Sigmoid colon (tissue), 4 donors: ENCODE data around the gene SLC25A34.

ENCODE experiments used
- POLR2A ChIP-seq, 2 donors: fragments of 450-650 bp; IDR thresholded peaks; one replicate each; pipeline ENCODE4 v1.6.1; 2016; ENCODE audit warnings: antibody characterized with exemption in 2 of 2, mild to moderate bottlenecking in 2 of 2, moderate library complexity in 2 of 2
- POLR2AphosphoS5 ChIP-seq, 4 donors: sonication (generic); formaldehyde crosslinking; IDR thresholded peaks; one replicate each; pipeline ENCODE4 v1.6.1; 2017; ENCODE audit warnings: antibody characterized with exemption in 4 of 4
- TF ChIP-seq, protein P1 (sequence below), 4 experiments: fragments of 450-650 bp in 3 of 4; fragments of 200-600 bp in 1 of 4; IDR thresholded peaks; one replicate each; pipeline ENCODE4 v1.5.1; 2016 to 2019; ENCODE audit warnings: antibody characterized with exemption in 4 of 4, mild to moderate bottlenecking in 3 of 4, moderate library complexity in 2 of 4

DNA sequence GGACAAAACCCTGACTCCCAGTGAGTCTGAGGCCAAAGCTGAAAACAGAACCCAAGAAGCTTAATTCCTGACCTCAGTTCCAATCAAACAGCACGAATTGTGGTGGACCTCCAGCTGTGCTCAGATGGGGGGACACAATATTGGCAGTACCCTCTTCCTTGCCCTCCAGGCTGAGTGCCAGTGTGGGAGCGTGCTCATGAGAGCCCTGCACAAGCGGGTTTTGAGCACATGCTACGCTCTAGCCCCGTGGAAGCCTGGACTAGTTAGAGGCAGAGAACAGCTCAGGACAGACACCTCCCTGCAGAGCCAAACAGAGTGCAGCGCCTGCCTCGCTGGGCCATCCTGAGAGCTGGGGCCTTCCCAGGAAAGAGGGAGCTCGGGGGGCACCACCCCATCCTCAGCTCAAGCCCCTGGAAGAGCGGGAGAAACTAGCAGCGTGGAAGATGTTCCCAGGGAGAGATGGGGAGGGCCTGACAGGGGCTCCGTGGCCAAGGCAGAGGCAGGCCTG is 2.8 kb upstream of the SLC25A34 start:
- TF ChIP-seq, protein P1, sequence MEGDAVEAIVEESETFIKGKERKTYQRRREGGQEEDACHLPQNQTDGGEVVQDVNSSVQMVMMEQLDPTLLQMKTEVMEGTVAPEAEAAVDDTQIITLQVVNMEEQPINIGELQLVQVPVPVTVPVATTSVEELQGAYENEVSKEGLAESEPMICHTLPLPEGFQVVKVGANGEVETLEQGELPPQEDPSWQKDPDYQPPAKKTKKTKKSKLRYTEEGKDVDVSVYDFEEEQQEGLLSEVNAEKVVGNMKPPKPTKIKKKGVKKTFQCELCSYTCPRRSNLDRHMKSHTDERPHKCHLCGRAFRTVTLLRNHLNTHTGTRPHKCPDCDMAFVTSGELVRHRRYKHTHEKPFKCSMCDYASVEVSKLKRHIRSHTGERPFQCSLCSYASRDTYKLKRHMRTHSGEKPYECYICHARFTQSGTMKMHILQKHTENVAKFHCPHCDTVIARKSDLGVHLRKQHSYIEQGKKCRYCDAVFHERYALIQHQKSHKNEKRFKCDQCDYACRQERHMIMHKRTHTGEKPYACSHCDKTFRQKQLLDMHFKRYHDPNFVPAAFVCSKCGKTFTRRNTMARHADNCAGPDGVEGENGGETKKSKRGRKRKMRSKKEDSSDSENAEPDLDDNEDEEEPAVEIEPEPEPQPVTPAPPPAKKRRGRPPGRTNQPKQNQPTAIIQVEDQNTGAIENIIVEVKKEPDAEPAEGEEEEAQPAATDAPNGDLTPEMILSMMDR (IDR thresholded peaks at IDR 0.05), result no peak
- no peak for TF ChIP-seq POLR2A (IDR thresholded peaks at IDR 0.05)
- TF ChIP-seq POLR2AphosphoS5 (IDR thresholded peaks at IDR 0.05), result no peak
